HepG2 (cell line): Measurements from ENCODE around the gene MOCS2. TPM values are rescaled to one million over a fixed set of nuclear protein-coding genes. Genes with fewer than 3 reads are reported as not detected.

ENCODE experiments used
- ATAC-seq: fragments of 200-7000 bp; cut with Tn5 transposase; 3 replicates; pipeline ENCODE4 v1.9.1; 2020; ENCODE audit warnings: mild to moderate bottlenecking, moderate library complexity
- BruUV-seq: library from RNA; stranded (reverse); fragments of 400-500 nt; replicated peaks from 2 replicates; lab custom pipeline; 2021; lab: Mats Ljungman, UMichigan
- CTCF ChIA-PET: fragments of 300-600 bp; formaldehyde crosslinking; extraction: SDS; loops from one replicate; lab custom pipeline; 2021; ENCODE audit warnings: low total read pairs, inconsistent platforms, low intra/inter-chr PET ratio; lab: Yijun Ruan, JAX
- POLR2A ChIA-PET: fragments of 350-600 bp; sonication (Branson Sonifier 250); formaldehyde crosslinking; loops from one replicate; lab custom pipeline; 2020; ENCODE audit warnings: antibody characterized with exemption, inconsistent platforms; lab: Yijun Ruan, JAX
- DNase-seq: peaks from one replicate; pipeline ENCODE4 v3.0.0-alpha.2; 2015; ENCODE audit warnings: low spot score
- FAIRE-seq: peaks from 3 replicates; lab custom pipeline; 2011; peaks lifted over from hg19 to GRCh38; lab: Jason Lieb, UNC
- H2AFZ ChIP-seq: one replicate; pipeline ENCODE4 v1.6.1; 2011; ENCODE audit warnings: low read length, inconsistent platforms
- H3K27ac ChIP-seq: fragments of 300-600 bp; 3 replicates; pipeline ENCODE4 v1.8.0; 2011; ENCODE audit warnings: mixed run types, mild to moderate bottlenecking, mixed read lengths, low read length, inconsistent platforms; ENCODE audit not compliant: insufficient read depth; ENCODE audit errors: extremely low read length
- H3K27me3 ChIP-seq, 2 experiments: fragments of 200-600 bp in 1 of 2; 2 replicates in 1 of 2; 3 replicates in 1 of 2; pipeline versions ENCODE4 v1.6.0 to v1.8.0; 2011; ENCODE audit warnings: low read length in 2 of 2, mild to moderate bottlenecking in 2 of 2, moderate library complexity in 2 of 2, inconsistent platforms in 1 of 2; ENCODE audit not compliant: insufficient read depth in 2 of 2, control insufficient read depth in 1 of 2
- H3K36me3 ChIP-seq, 2 experiments: fragments of 200-600 bp in 1 of 2; replicated peaks in 1 of 2; 2 replicates in 1 of 2; 3 replicates in 1 of 2; pipeline versions ENCODE4 v1.5.1 to v1.8.0; 2011; ENCODE audit warnings: low read length in 2 of 2, inconsistent platforms in 1 of 2; ENCODE audit not compliant: insufficient read depth in 2 of 2, control insufficient read depth in 1 of 2
- H3K4me1 ChIP-seq: 2 replicates; pipeline ENCODE4 v1.5.1; 2012; ENCODE audit warnings: low read length, inconsistent platforms; ENCODE audit not compliant: insufficient read depth
- H3K4me2 ChIP-seq: 2 replicates; pipeline ENCODE4 v1.6.0; 2011; ENCODE audit warnings: low read depth, low read length, inconsistent platforms
- H3K4me3 ChIP-seq, 3 experiments: fragments of 200-600 bp in 1 of 3; sonication (generic), shearing (Covaris generic) in 1 of 3; replicated peaks in 1 of 3; 2 replicates each; pipeline ENCODE4 v1.5.1; 2011 to 2016; ENCODE audit warnings: low read length in 3 of 3, inconsistent platforms in 2 of 3, low read depth in 2 of 3, mild to moderate bottlenecking in 2 of 3, control low read depth in 1 of 3, mixed read lengths in 1 of 3; ENCODE audit not compliant: insufficient read depth in 1 of 3
- H3K79me2 ChIP-seq: one replicate; pipeline ENCODE4 v1.6.1; 2011; ENCODE audit warnings: low read length, inconsistent platforms; ENCODE audit not compliant: insufficient read depth
- H3K9ac ChIP-seq: 2 replicates; pipeline ENCODE4 v1.6.0; 2011; ENCODE audit warnings: mild to moderate bottlenecking, low read depth, low read length, inconsistent platforms; ENCODE audit not compliant: insufficient read depth
- H3K9me3 ChIP-seq: 2 replicates; pipeline ENCODE4 v1.5.1; 2012; ENCODE audit warnings: mild to moderate bottlenecking, low read length
- H4K20me1 ChIP-seq: 2 replicates; pipeline ENCODE4 v1.6.0; 2011; ENCODE audit warnings: inconsistent platforms, mild to moderate bottlenecking, low read length, moderate library complexity; ENCODE audit not compliant: insufficient read depth
- CCDC6 ChIP-seq: sonication (generic); formaldehyde crosslinking; IDR thresholded peaks from 2 replicates; pipeline ENCODE4 v1.8.1; 2022; ENCODE audit warnings: mild to moderate bottlenecking, missing genetic modification reagents, moderate library complexity
- CREB1 ChIP-seq, 2 experiments: fragments of 450-650 bp in 1 of 2; IDR thresholded peaks; 2 replicates each; pipeline ENCODE4 v1.6.1; 2016 to 2017; ENCODE audit warnings: control low read depth in 1 of 2, mild to moderate bottlenecking in 1 of 2, missing compliant biosample characterization in 1 of 2, missing genetic modification characterization in 1 of 2
- MTA3 ChIP-seq: sonication (generic); formaldehyde crosslinking; IDR thresholded peaks from 2 replicates; pipeline ENCODE4 v1.4.0; 2020; ENCODE audit warnings: missing genetic modification reagents
- PHB2 ChIP-seq: fragments of 450-650 bp; IDR thresholded peaks from 2 replicates; pipeline ENCODE4 v1.6.1; 2018; ENCODE audit not compliant: partially characterized antibody
- RBM39 ChIP-seq: fragments of 200-400 bp; formaldehyde crosslinking; IDR thresholded peaks from one replicate; pipeline ENCODE4 v1.6.1; 2018; ENCODE audit warnings: antibody characterized with exemption, mild to moderate bottlenecking, low read depth, low read length; ENCODE audit not compliant: poor library complexity, severe bottlenecking
- SATB2 ChIP-seq: sonication (generic); formaldehyde crosslinking; IDR thresholded peaks from 2 replicates; pipeline ENCODE4 v1.5.0; 2020; ENCODE audit warnings: missing genetic modification reagents
- ZBTB8A ChIP-seq: sonication (generic); formaldehyde crosslinking; IDR thresholded peaks from 2 replicates; pipeline ENCODE4 v1.4.0; 2020; ENCODE audit warnings: mild to moderate bottlenecking, low read depth, missing genetic modification reagents, borderline replicate concordance
- ZNF460 ChIP-seq: sonication (generic); formaldehyde crosslinking; IDR thresholded peaks from 2 replicates; pipeline ENCODE4 v1.5.1; 2020; ENCODE audit warnings: missing genetic modification reagents, mild to moderate bottlenecking, borderline replicate concordance
- ZNF749 ChIP-seq: sonication (generic); formaldehyde crosslinking; IDR thresholded peaks from 2 replicates; pipeline ENCODE4 v1.8.0; 2022; ENCODE audit warnings: mild to moderate bottlenecking, missing genetic modification reagents, moderate library complexity, borderline replicate concordance
- ZSCAN20 ChIP-seq: sonication (generic); formaldehyde crosslinking; IDR thresholded peaks from 2 replicates; pipeline ENCODE4 v1.4.0; 2020; ENCODE audit warnings: missing genetic modification reagents, mild to moderate bottlenecking, borderline replicate concordance
- WGBS: methylation state at CpG from one replicate; pipeline ENCODE4 v1.1.6; 2017; ENCODE audit warnings: low lambda C conversion rate; 5-methylcytosine and 5-hydroxymethylcytosine counted together
- in situ Hi-C: cut with HindIII; loops from 2 replicates; pipeline ENCODE4 v1.10.0; 2017; ENCODE audit warnings: low pct_unique_long_range_greater_than_20kb; ENCODE audit not compliant: extremely low pct_ligation_motif_present
- intact Hi-C: fragments of 100-400 bp; cut with micrococcal nuclease; formaldehyde crosslinking; loops from one replicate; pipeline ENCODE4 v1.10.0; 2022; ENCODE audit not compliant: unreplicated experiment
- polyA plus RNA-seq, 8 experiments: library from polyadenylated mRNA; depleted of rRNA in 3 of 8; stranded (reverse) in 7 of 8; unstranded in 1 of 8; fragments of >200 nt; fragmentation: Illumina TruSeq in 4 of 8; extraction: Trizol in 4 of 8; gene quantifications; 2 replicates each; pipeline versions ENCODE4 v1.2.1 to v1.2.3, GENCODE V29; 2011 to 2016; ENCODE audit warnings: low read depth in 4 of 8, missing spikeins in 1 of 8, mixed read lengths in 1 of 8; ENCODE audit not compliant: insufficient read depth in 1 of 8
- total RNA-seq, 5 experiments: library from RNA; depleted of rRNA; stranded (reverse); fragments of >200 nt; fragmentation: Illumina TruSeq; extraction: Trizol; gene quantifications; 2 replicates each; pipeline ENCODE4 v1.2.3, GENCODE V29; 2016; ENCODE audit warnings: low read depth in 1 of 5
- TF ChIP-seq, protein P1 (sequence below): sonication (generic); formaldehyde crosslinking; IDR thresholded peaks from 2 replicates; pipeline ENCODE4 v1.5.0; 2020; ENCODE audit warnings: missing genetic modification reagents
- TF ChIP-seq, protein P2 (sequence below): sonication (generic); formaldehyde crosslinking; conservative IDR thresholded peaks from 2 replicates; pipeline ENCODE4 v1.4.0; 2020; ENCODE audit warnings: mild to moderate bottlenecking, missing genetic modification reagents, moderate library complexity

Gene MOCS2
- total and polyA plus RNA-seq, 2 of the 13 experiments (the other 11 are each of a cell fraction or from before 2014, with no cell fraction given), result 19.2 to 41.9 TPM

DNA sequence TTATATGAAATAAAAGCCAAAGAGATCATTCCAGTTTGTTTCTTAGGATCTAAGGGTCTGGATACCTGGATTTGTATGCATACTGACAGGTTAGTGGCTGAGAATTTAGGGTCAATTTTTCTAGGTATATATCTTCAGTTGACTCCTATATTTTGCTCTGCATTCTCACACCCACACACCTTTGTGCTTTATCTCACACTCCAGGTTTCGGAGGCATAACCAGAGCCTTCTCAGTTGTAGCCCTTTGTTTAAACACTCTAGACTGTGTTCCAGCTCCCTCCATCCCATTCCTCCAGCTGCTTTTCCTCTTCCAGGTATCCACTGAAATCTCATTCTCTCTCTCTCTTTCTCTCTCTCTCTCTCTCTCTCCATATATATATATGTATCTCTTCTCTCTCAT is 10.6 kb upstream of the MOCS2 start:
- Histone ChIP-seq H3K79me2 (no peaks in the 10 kb centered on the region), H3K9ac (no peak overlapping the region), H4K20me1 (no peaks in the 10 kb centered on the region)
- no TSS peak for BruUV-seq
- in situ Hi-C loops, result no loop called here
- TF ChIP-seq PHB2 (no peak), ZNF749 (no peak), SATB2 (CRISPR knock-in tag) (no peak), ZBTB8A (CRISPR knock-in tag) (no peak), CREB1 (IDR thresholded peaks at IDR 0.05) (no peak), CREB1 (CRISPR knock-in tag; IDR thresholded peaks at IDR 0.05) (no peak)
- TF ChIP-seq, all 625 proteins: peak for 0
- Histone ChIP-seq H3K27ac (no peak overlapping the region), H3K9me3 (no peaks in the 10 kb centered on the region), H3K36me3 (no peaks in the 10 kb centered on the region), H2AFZ (no peak overlapping the region), H3K4me2 (no peak overlapping the region), H3K27me3 (no peaks in the 10 kb centered on the region; a peak in 1 of 5 replicates), H3K4me1 (peaks cover 14% of the 10 kb centered on the region), H3K4me3 (no peak overlapping the region)
- intact Hi-C loops, result no loop called here
- FAIRE-seq (no peak), DNase-seq (no peak), ATAC-seq (no peak)
- WGBS, result 90% methylated on average over 1 of the region's 1 CpG
- ChIA-PET POLR2A (no interaction called here), CTCF (no interaction called here)

DNA sequence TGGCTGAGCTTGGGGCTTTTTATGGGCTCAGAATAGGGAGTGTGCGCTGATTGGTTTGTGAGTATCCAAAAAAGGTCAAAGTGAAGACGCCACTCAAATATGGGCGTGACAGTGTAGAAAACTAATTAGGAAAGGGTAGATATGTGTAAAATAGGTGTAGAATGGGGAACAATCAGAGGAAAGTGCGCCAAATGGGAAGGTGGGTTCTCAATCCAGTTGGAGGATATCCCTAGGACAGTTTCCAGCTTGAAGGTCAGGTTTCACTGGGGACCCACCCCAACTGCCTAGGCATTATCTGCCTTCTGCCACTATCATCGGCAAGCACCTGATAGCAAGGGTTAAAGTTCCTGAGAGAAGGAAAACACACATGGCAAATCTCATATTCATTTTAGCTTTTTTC is 9.3 kb upstream of the MOCS2 start:
- Histone ChIP-seq H4K20me1 (no peaks in the 10 kb centered on the region), H3K27ac (no peak overlapping the region), H3K36me3 (no peaks in the 10 kb centered on the region), H3K4me1 (peaks cover 23% of the 10 kb centered on the region), H3K4me3 (no peak overlapping the region), H2AFZ (no peak overlapping the region), H3K79me2 (no peaks in the 10 kb centered on the region), H3K27me3 (no peaks in the 10 kb centered on the region; a peak in 1 of 5 replicates), H3K9me3 (no peaks in the 10 kb centered on the region), H3K4me2 (no peak overlapping the region), H3K9ac (no peak overlapping the region)
- intact Hi-C loops (no loop called here), in situ Hi-C loops (no loop called here)
- ChIA-PET CTCF (no interaction called here), POLR2A (interaction anchor here (1.2 kb wide), 1 partner anchor 9 kb away, joined by 3 read pairs; the partner anchor contains the start of gene MOCS2)
- WGBS, result 84% methylated on average over 5 of the region's 5 CpGs
- no TSS peak for BruUV-seq
- FAIRE-seq (no peak), ATAC-seq (no peak), DNase-seq (no peak)
- TF ChIP-seq, protein P1, sequence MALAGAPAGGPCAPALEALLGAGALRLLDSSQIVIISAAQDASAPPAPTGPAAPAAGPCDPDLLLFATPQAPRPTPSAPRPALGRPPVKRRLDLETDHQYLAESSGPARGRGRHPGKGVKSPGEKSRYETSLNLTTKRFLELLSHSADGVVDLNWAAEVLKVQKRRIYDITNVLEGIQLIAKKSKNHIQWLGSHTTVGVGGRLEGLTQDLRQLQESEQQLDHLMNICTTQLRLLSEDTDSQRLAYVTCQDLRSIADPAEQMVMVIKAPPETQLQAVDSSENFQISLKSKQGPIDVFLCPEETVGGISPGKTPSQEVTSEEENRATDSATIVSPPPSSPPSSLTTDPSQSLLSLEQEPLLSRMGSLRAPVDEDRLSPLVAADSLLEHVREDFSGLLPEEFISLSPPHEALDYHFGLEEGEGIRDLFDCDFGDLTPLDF (CRISPR knock-in tag), result no peak
- TF ChIP-seq RBM39 (no peak), ZSCAN20 (CRISPR knock-in tag) (no peak), ZNF460 (CRISPR knock-in tag) (no peak), MTA3 (CRISPR knock-in tag) (no peak), CCDC6 (no peak)
- TF ChIP-seq, protein P2, sequence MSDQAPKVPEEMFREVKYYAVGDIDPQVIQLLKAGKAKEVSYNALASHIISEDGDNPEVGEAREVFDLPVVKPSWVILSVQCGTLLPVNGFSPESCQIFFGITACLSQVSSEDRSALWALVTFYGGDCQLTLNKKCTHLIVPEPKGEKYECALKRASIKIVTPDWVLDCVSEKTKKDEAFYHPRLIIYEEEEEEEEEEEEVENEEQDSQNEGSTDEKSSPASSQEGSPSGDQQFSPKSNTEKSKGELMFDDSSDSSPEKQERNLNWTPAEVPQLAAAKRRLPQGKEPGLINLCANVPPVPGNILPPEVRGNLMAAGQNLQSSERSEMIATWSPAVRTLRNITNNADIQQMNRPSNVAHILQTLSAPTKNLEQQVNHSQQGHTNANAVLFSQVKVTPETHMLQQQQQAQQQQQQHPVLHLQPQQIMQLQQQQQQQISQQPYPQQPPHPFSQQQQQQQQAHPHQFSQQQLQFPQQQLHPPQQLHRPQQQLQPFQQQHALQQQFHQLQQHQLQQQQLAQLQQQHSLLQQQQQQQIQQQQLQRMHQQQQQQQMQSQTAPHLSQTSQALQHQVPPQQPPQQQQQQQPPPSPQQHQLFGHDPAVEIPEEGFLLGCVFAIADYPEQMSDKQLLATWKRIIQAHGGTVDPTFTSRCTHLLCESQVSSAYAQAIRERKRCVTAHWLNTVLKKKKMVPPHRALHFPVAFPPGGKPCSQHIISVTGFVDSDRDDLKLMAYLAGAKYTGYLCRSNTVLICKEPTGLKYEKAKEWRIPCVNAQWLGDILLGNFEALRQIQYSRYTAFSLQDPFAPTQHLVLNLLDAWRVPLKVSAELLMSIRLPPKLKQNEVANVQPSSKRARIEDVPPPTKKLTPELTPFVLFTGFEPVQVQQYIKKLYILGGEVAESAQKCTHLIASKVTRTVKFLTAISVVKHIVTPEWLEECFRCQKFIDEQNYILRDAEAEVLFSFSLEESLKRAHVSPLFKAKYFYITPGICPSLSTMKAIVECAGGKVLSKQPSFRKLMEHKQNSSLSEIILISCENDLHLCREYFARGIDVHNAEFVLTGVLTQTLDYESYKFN, result no peak
